HCT116 (cell line): ENCODE data around the gene NDUFV3. TPM values are rescaled to one million over a fixed set of nuclear protein-coding genes. Genes with fewer than 3 reads are reported as not detected.

Source experiments
- ATAC-seq: fragments of 200-7000 bp; cut with Tn5 transposase; 2 replicates; pipeline ENCODE4 v1.9.1; 2020; ENCODE audit warnings: mild to moderate bottlenecking, moderate library complexity
- BruUV-seq: library from RNA; stranded (reverse); fragments of 400-500 nt; replicated peaks from 2 replicates; lab custom pipeline; 2021; lab: Mats Ljungman, UMichigan
- CTCF ChIA-PET: fragments of 300-600 bp; sonication (Branson Sonifier 250); formaldehyde crosslinking; loops from one replicate; lab custom pipeline; 2021; ENCODE audit warnings: antibody characterized with exemption; lab: Charles Lee
- POLR2A ChIA-PET: fragments of 300-600, 350-600 bp; sonication (Branson Sonifier 250); formaldehyde crosslinking; loops from one replicate; lab custom pipeline; 2021; ENCODE audit warnings: antibody characterized with exemption; lab: Charles Lee
- RAD21 ChIA-PET, 2 experiments: fragments of 300-600 bp; sonication (Branson Sonifier 250); formaldehyde crosslinking; loops; one replicate each; lab custom pipeline; 2023; ENCODE audit warnings: low total read pairs in 2 of 2; ENCODE audit not compliant: uncharacterized antibody in 2 of 2, unreplicated experiment in 2 of 2, low non-redundant PET in 1 of 2; lab: Charles Lee
- DNase-seq: peaks from one replicate; pipeline ENCODE4 v3.0.0-alpha.2; 2010; ENCODE audit warnings: low read depth, low spot score
- H2AFZ ChIP-seq: fragments of 200-600 bp; shearing (Covaris generic), sonication (generic); 2 replicates; pipeline ENCODE4 v1.6.1; 2017; ENCODE audit warnings: low read depth, mixed run types, mixed read lengths, antibody characterized with exemption, low read length; ENCODE audit not compliant: poor library complexity, severe bottlenecking
- H3K27ac ChIP-seq: 2 replicates; pipeline ENCODE4 v1.5.1; 2012; ENCODE audit warnings: low read depth, low read length
- H3K27me3 ChIP-seq: fragments of 200-600 bp; sonication (generic); 2 replicates; pipeline ENCODE4 v1.6.1; 2016; ENCODE audit warnings: mixed run types, low read length, mixed read lengths; ENCODE audit not compliant: insufficient read depth
- H3K36me3 ChIP-seq, 2 experiments: fragments of 200-500 bp in 1 of 2; fragments of 200-600 bp in 1 of 2; sonication (Bioruptor generic) in 1 of 2; sonication (generic) in 1 of 2; 2 replicates each; pipeline versions ENCODE4 v1.5.1 to v1.6.1; 2014 to 2016; ENCODE audit warnings: low read length in 2 of 2, inconsistent platforms in 1 of 2, mixed read lengths in 1 of 2, mixed run types in 1 of 2; ENCODE audit not compliant: insufficient read depth in 2 of 2, control insufficient read depth in 1 of 2
- H3K4me1 ChIP-seq, 2 experiments: fragments of 200-600 bp in 1 of 2; sonication (generic) in 1 of 2; 2 replicates each; pipeline versions ENCODE4 v1.5.1 to v1.6.1; 2012 to 2017; ENCODE audit warnings: low read length in 2 of 2, inconsistent platforms in 1 of 2, mild to moderate bottlenecking in 1 of 2, mixed read lengths in 1 of 2, mixed run types in 1 of 2, moderate library complexity in 1 of 2; ENCODE audit not compliant: insufficient read depth in 2 of 2, control insufficient read depth in 1 of 2
- H3K4me2 ChIP-seq: fragments of 200-600 bp; sonication (generic); 2 replicates; pipeline ENCODE4 v1.6.1; 2017; ENCODE audit warnings: mixed run types, low read length, mixed read lengths
- H3K4me3 ChIP-seq, 2 experiments: fragments of 200-600 bp in 1 of 2; sonication (generic) in 1 of 2; replicated peaks in 1 of 2; 2 replicates each; pipeline ENCODE4 v1.5.1; 2011 to 2016; ENCODE audit warnings: low read length in 2 of 2, control low read depth in 1 of 2, low read depth in 1 of 2, mild to moderate bottlenecking in 1 of 2, mixed read lengths in 1 of 2, mixed run types in 1 of 2
- H3K79me2 ChIP-seq: fragments of 200-600 bp; sonication (generic); 2 replicates; pipeline ENCODE4 v1.6.1; 2017; ENCODE audit warnings: mild to moderate bottlenecking, mixed run types, low read length, moderate library complexity, mixed read lengths; ENCODE audit not compliant: insufficient read depth
- H3K9ac ChIP-seq: fragments of 200-600 bp; sonication (generic); 2 replicates; pipeline ENCODE4 v1.6.1; 2016; ENCODE audit warnings: low read length, mixed read lengths
- H3K9me2 ChIP-seq: fragments of 200-600 bp; sonication (generic), shearing (Covaris generic); 2 replicates; pipeline ENCODE4 v1.6.1; 2017; ENCODE audit warnings: mixed run types, mild to moderate bottlenecking, moderate library complexity; ENCODE audit not compliant: insufficient read depth
- H3K9me3 ChIP-seq, 2 experiments: fragments of 200-500 bp in 1 of 2; fragments of 200-600 bp in 1 of 2; sonication (Bioruptor generic) in 1 of 2; sonication (generic) in 1 of 2; 2 replicates each; pipeline ENCODE4 v1.6.1; 2014 to 2017; ENCODE audit warnings: low read length in 2 of 2, mixed read lengths in 2 of 2, inconsistent platforms in 1 of 2, low read depth in 1 of 2, mild to moderate bottlenecking in 1 of 2, mixed run types in 1 of 2, moderate library complexity in 1 of 2; ENCODE audit not compliant: control insufficient read depth in 1 of 2, insufficient read depth in 1 of 2
- H4K20me1 ChIP-seq: fragments of 200-600 bp; sonication (generic), shearing (Covaris generic); 2 replicates; pipeline ENCODE4 v1.6.1; 2017; ENCODE audit warnings: mixed run types, mild to moderate bottlenecking, moderate library complexity; ENCODE audit not compliant: insufficient read depth
- ATF3 ChIP-seq: IDR thresholded peaks from 2 replicates; pipeline ENCODE4 v1.6.1; 2012
- CBX3 ChIP-seq: IDR thresholded peaks from 2 replicates; pipeline ENCODE4 v1.6.1; 2012; ENCODE audit warnings: low read depth
- CEBPB ChIP-seq: IDR thresholded peaks from 2 replicates; pipeline ENCODE4 v1.6.1; 2012; ENCODE audit warnings: low read depth
- ELF1 ChIP-seq: IDR thresholded peaks from 2 replicates; pipeline ENCODE4 v1.6.1; 2012; ENCODE audit warnings: low read depth, borderline replicate concordance
- EZH2 ChIP-seq: fragments of 200-600 bp; sonication (generic); IDR thresholded peaks from 2 replicates; pipeline ENCODE4 v1.6.1; 2017; ENCODE audit warnings: antibody characterized with exemption, mixed run types
- EZH2phosphoT487 ChIP-seq: fragments of 200-600 bp; IDR thresholded peaks from 2 replicates; pipeline ENCODE4 v1.6.1; 2018; ENCODE audit warnings: antibody characterized with exemption, borderline replicate concordance
- FOSL1 ChIP-seq: IDR thresholded peaks from 2 replicates; pipeline ENCODE4 v1.6.1; 2012; ENCODE audit warnings: low read depth
- JUND ChIP-seq: IDR thresholded peaks from 2 replicates; pipeline ENCODE4 v1.6.1; 2012
- POLR2A ChIP-seq: IDR thresholded peaks from 2 replicates; pipeline ENCODE4 v1.7.0; 2011; ENCODE audit warnings: borderline replicate concordance; ENCODE audit not compliant: insufficient read depth, insufficient read length; ENCODE audit errors: extremely low read depth
- POLR2AphosphoS5 ChIP-seq: IDR thresholded peaks from 2 replicates; pipeline ENCODE4 v1.6.1; 2011; ENCODE audit warnings: mild to moderate bottlenecking, low read depth, low read length, moderate library complexity
- RAD21 ChIP-seq: IDR thresholded peaks from 2 replicates; pipeline ENCODE4 v1.6.1; 2012; ENCODE audit warnings: low read depth, mild to moderate bottlenecking
- REST ChIP-seq: IDR thresholded peaks from 2 replicates; pipeline ENCODE4 v1.6.1; 2012; ENCODE audit warnings: low read depth
- SIN3A ChIP-seq: IDR thresholded peaks from 2 replicates; pipeline ENCODE4 v1.6.1; 2012; ENCODE audit warnings: low read depth
- SP1 ChIP-seq: IDR thresholded peaks from 2 replicates; pipeline ENCODE4 v1.6.1; 2012; ENCODE audit warnings: low read depth
- SRF ChIP-seq: IDR thresholded peaks from 2 replicates; pipeline ENCODE4 v1.6.1; 2012; ENCODE audit warnings: low read depth
- TCF7L2 ChIP-seq: IDR thresholded peaks from 2 replicates; pipeline ENCODE4 v1.7.0; 2011; ENCODE audit warnings: borderline replicate concordance, inconsistent platforms; ENCODE audit not compliant: insufficient read depth, insufficient read length; ENCODE audit errors: extremely low read depth
- YY1 ChIP-seq: IDR thresholded peaks from 2 replicates; pipeline ENCODE4 v1.6.1; 2011; ENCODE audit warnings: low read length, low read depth, moderate library complexity, mild to moderate bottlenecking; ENCODE audit not compliant: insufficient replicate concordance; ENCODE audit errors: extremely low read depth
- ZBTB33 ChIP-seq: IDR thresholded peaks from 2 replicates; pipeline ENCODE4 v1.6.1; 2011; ENCODE audit warnings: mild to moderate bottlenecking, low read length, moderate library complexity; ENCODE audit not compliant: insufficient replicate concordance; ENCODE audit errors: extremely low read depth
- ZFX ChIP-seq: fragments of 450-650 bp; IDR thresholded peaks from 2 replicates; pipeline ENCODE4 v1.6.1; 2017
- ZNF274 ChIP-seq: fragments of 200-500 bp; sonication (Bioruptor generic); IDR thresholded peaks from 2 replicates; pipeline ENCODE4 v1.6.1; 2014; ENCODE audit warnings: mild to moderate bottlenecking, low read depth, low read length, inconsistent platforms
- intact Hi-C: fragments of 100-400 bp; cut with micrococcal nuclease; formaldehyde crosslinking; loops from 2 replicates; pipeline ENCODE4 v1.10.0; 2022
- total RNA-seq: library from RNA; stranded (reverse); gene quantifications from one replicate; pipeline ENCODE4 v1.2.1, GENCODE V29; 2021; ENCODE audit not compliant: unreplicated experiment
- TF ChIP-seq, protein P1 (sequence below): IDR thresholded peaks from 2 replicates; pipeline ENCODE4 v1.6.1; 2012

Gene NDUFV3
- total RNA-seq, 1 experiment from 2014 or later, result 35.2 TPM

GRCh38 chr21:42878993-42879787 is 13.9 kb upstream of the NDUFV3 start, which contains the start of gene WDR4:
TSS of gene WDR4 (minus strand) at chr21:42879539. CDS start at chr21:42879495, 44 bp downstream.
- DNase-seq, result peak; percentile 93
- Histone ChIP-seq H3K79me2 (peaks cover 65% of the 10 kb centered on the region), H3K27ac (peak within 1 kb of the TSS; percentile 82), H3K9ac (peak within 1 kb of the TSS; percentile 94), H3K9me3 (no peaks in the 10 kb centered on the region; a peak in 1 of 4 replicates), H3K36me3 (peaks cover 9 to 30% of the 10 kb centered on the region in 2 experiments), H3K9me2 (no peaks in the 10 kb centered on the region), H2AFZ (peak within 1 kb of the TSS; percentile 7), H3K4me3 (peak within 1 kb of the TSS; percentile 79 to 90), H3K27me3 (no peaks in the 10 kb centered on the region), H3K4me1 (peaks cover 10 to 21% of the 10 kb centered on the region in 2 experiments), H3K4me2 (peak within 1 kb of the TSS; percentile 90), H4K20me1 (no peaks in the 10 kb centered on the region)
- ChIA-PET POLR2A (interaction anchor here (1.1 kb wide), 1 partner anchor 14 kb away, joined by 4 read pairs; the partner anchor contains the start of gene NDUFV3), CTCF (no interaction called here), RAD21 (no interaction called here)
- BruUV-seq, result no TSS peak
- intact Hi-C loops, result no loop called here
- peak; percentile 90 for ATAC-seq
- no peak for TF ChIP-seq ZNF274
- TF ChIP-seq CBX3, result no peak
- no peak for TF ChIP-seq ATF3
- TF ChIP-seq JUND, result no peak
- TF ChIP-seq ZFX, result peak; percentile 43; the same call in 1 of the 2 replicates
- peak; percentile 93 for TF ChIP-seq POLR2AphosphoS5
- no peak for TF ChIP-seq SRF
- TF ChIP-seq YY1, result peak; percentile 83
- TF ChIP-seq, protein P1, sequence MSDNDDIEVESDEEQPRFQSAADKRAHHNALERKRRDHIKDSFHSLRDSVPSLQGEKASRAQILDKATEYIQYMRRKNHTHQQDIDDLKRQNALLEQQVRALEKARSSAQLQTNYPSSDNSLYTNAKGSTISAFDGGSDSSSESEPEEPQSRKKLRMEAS, result no peak
- TF ChIP-seq REST, result no peak
- TF ChIP-seq SIN3A, result no peak
- TF ChIP-seq ZBTB33, result no peak
- TF ChIP-seq SP1, result no peak
- TF ChIP-seq EZH2phosphoT487, result no peak
- TF ChIP-seq CEBPB, result no peak
- peak; percentile 36 for TF ChIP-seq TCF7L2
- no peak for TF ChIP-seq RAD21
- TF ChIP-seq EZH2, result no peak
- TF ChIP-seq POLR2A, result peak; percentile 95
- TF ChIP-seq FOSL1, result no peak
- TF ChIP-seq ELF1, result no peak
